Measurements from ENCODE around the gene ERC1.

ERC1 gene

GRCh38 chr12:1491983-1492697 is 501.1 kb downstream of the ERC1 start:
- TF ChIP-seq CTCF (IDR thresholded peaks at IDR 0.05; ENCODE audit: low read depth, low read length), result no peak
- no peaks in the 10 kb centered on the region for H3K27me3 ChIP-seq (ENCODE audit: insufficient read depth, low read depth, severe bottlenecking)
- no peak overlapping the region for H3K4me3 ChIP-seq (ENCODE audit: low read depth, low read length)
- no peak overlapping the region for H3K27ac ChIP-seq
- H3K9me3 ChIP-seq (ENCODE audit: severe bottlenecking), result no peaks in the 10 kb centered on the region
- H3K36me3 ChIP-seq, result peaks cover 19% of the 10 kb centered on the region
- DNase-seq, result no peak

GRCh38 chr12:1493781-1494565 is 502.9 kb downstream of the ERC1 start:
- Histone ChIP-seq H3K27me3 (ENCODE audit: insufficient read depth, low read depth, severe bottlenecking) (no peaks in the 10 kb centered on the region), H3K9me3 (ENCODE audit: severe bottlenecking) (no peaks in the 10 kb centered on the region), H3K27ac (no peak overlapping the region), H3K36me3 (peaks cover 19% of the 10 kb centered on the region), H3K4me3 (ENCODE audit: low read depth, low read length) (no peak overlapping the region)
- DNase-seq, result no peak
- no peak for TF ChIP-seq CTCF (IDR thresholded peaks at IDR 0.05; ENCODE audit: low read depth, low read length)

- Histone ChIP-seq H3K9me3 (ENCODE audit: severe bottlenecking) (no peaks in the 10 kb centered on the region), H3K27me3 (ENCODE audit: insufficient read depth, low read depth, severe bottlenecking) (no peaks in the 10 kb centered on the region), H3K27ac (no peak overlapping the region), H3K36me3 (peaks cover 15% of the 10 kb centered on the region), H3K4me3 (ENCODE audit: low read depth, low read length) (no peak overlapping the region)
- no peak for DNase-seq
- TF ChIP-seq CTCF (IDR thresholded peaks at IDR 0.05; ENCODE audit: low read depth, low read length), result no peak
These were observed 503.8 kb downstream of the ERC1 start for GRCh38 chr12:1494856-1495255.

- DNase-seq, result no peak
- Histone ChIP-seq H3K27ac (no peak overlapping the region), H3K4me3 (ENCODE audit: low read depth, low read length) (no peak overlapping the region), H3K36me3 (peaks cover under 1% of the 10 kb centered on the region; the same call in 1 of the 2 replicates), H3K27me3 (ENCODE audit: insufficient read depth, low read depth, severe bottlenecking) (no peaks in the 10 kb centered on the region), H3K9me3 (ENCODE audit: severe bottlenecking) (no peaks in the 10 kb centered on the region)
- TF ChIP-seq CTCF (IDR thresholded peaks at IDR 0.05; ENCODE audit: low read depth, low read length), result no peak
These were observed 505.3 kb downstream of the ERC1 start for GRCh38 chr12:1496162-1496900.

GRCh38 chr12:1497161-1497560 is 506.1 kb downstream of the ERC1 start:
- DNase-seq, result no peak
- Histone ChIP-seq H3K9me3 (ENCODE audit: severe bottlenecking) (no peaks in the 10 kb centered on the region), H3K36me3 (no peaks in the 10 kb centered on the region), H3K4me3 (ENCODE audit: low read depth, low read length) (no peak overlapping the region), H3K27me3 (ENCODE audit: insufficient read depth, low read depth, severe bottlenecking) (no peaks in the 10 kb centered on the region), H3K27ac (no peak overlapping the region)
- TF ChIP-seq CTCF (IDR thresholded peaks at IDR 0.05; ENCODE audit: low read depth, low read length), result no peak

Data from WERI-Rb-1 (cell line).